22Rv1 (cell line): ENCODE measurements around the gene ALPL.

Experiments used
- H3K27ac ChIP-seq: fragments of 450-650 bp; 2 replicates; pipeline ENCODE4 v1.5.1; 2017
- CTCF ChIP-seq: fragments of 450-650 bp; IDR thresholded peaks from 2 replicates; pipeline ENCODE4 v1.5.1; 2017; ENCODE audit warnings: mild to moderate bottlenecking
- ZFX ChIP-seq: fragments of 450-650 bp; IDR thresholded peaks from 2 replicates; pipeline ENCODE4 v1.6.1; 2017; ENCODE audit warnings: antibody characterized with exemption, borderline replicate concordance

The ALPL gene

DNA sequence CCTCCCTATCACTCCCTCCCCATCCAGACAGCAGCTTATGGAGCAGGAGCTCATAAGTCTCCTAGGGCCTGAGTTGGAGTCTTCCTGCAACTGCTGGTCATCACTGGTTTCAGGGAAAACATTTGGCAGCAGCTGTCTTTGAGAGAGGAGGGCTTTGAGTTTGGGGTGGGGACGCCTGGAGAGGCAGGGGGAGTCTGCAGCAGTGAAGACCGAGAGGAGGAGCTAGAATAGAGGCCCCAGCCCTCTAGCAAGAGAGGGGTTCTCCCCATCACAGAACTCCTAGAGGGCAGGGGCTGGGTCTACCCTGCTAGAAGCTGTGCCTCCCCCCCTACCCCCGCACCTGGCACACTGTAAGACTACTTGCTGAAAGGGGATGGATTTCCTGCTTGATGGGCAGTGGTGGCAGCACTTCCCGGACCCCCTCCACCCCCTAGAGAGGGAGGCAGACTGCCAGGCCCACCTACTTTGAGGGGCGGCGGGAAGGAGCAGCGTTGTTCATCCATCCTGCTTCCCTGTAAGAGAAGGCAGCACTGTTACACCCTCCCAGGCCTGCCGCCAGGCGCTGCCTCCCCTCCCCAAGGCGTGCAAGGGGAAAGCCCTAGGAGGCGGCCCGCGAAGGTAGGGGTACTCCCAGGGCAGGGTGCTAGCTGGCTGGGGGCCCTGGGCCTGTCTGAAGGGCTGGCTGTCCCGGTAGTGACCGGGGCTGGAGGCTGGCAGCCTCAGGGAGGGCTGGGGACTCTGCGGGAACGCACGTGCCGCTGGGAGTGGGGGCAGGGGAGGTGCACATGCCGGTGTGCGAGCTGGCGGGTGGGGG, 109.5 kb downstream of the ALPL start:
- H3K27ac ChIP-seq, result no peak overlapping the region
- TF ChIP-seq CTCF, result no peak
- TF ChIP-seq ZFX, result no peak

DNA sequence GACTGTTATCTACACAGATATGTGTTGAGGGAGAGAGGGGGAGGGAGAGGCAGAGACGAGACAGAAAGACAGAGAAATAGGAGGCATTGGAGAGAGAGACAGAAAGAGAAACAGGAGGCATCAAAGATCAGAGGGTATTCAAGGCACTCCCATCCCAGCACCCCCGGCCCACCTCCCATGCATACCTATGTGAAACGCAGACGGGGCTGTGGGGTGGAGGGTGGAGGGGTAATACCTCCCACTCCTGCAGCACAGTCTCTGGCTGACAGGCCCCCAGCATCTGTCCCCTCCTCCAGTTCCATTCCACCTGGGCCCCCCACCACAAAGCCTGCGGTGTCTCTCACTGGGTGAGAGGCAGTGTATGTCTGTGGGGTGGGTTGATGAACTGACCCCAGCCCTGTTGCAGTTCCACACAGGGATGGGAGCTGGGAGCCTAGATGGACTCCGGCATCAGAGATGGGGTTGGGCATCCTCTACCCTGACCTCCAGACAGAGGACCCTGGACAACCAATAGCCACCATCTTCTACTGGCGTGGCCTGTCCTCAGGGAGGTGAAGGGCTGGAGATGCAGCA, 110.2 kb downstream of the ALPL start:
- TF ChIP-seq ZFX, result no peak
- no peak for TF ChIP-seq CTCF
- no peak overlapping the region for H3K27ac ChIP-seq

DNA sequence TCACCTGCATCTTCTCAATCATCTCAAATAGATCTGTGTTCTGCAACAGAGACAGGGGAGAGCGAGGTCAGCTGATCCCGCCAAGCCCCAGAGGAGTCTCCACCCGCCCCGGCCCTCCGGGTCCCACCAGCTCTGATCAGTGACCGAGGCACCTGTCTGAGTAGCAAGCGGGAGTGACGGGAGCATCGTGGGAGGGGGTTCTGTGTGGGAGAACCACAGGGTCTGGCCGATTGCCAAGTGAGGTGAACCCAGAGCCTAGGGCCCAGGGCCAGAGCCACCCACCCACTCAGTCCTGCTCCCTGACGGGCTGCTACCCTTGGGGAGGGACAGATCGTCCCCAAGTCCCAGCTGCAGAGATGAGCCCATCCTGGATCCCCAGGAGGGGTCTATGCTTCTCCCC, 110.8 kb downstream of the ALPL start:
- H3K27ac ChIP-seq, result peak overlapping the region; percentile 98; the same call in 1 of the 2 replicates
- TF ChIP-seq CTCF, result no peak
- TF ChIP-seq ZFX, result no peak

DNA sequence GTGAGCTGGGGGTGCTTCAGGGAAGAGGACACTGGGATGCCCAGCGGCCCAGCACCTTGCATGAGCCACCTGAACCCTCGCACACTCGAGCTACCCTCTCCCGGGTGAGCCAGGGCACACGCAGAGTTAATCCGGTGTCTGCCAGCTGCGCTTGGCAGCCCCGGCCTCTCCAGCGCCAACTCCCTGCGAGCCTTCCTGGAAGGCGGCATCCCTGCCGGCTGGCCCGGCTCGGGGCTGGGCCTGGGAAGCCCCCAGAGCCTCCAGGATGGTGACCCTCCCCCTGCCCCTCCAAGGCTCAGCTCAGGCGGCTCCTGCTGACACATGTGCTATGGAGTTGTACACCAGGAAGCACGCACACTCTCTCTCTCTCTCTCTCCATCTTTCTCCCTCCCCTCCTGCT, 111.3 kb downstream of the ALPL start:
- TF ChIP-seq CTCF (no peak), ZFX (no peak)
- H3K27ac ChIP-seq, result peak overlapping the region; percentile 98

DNA sequence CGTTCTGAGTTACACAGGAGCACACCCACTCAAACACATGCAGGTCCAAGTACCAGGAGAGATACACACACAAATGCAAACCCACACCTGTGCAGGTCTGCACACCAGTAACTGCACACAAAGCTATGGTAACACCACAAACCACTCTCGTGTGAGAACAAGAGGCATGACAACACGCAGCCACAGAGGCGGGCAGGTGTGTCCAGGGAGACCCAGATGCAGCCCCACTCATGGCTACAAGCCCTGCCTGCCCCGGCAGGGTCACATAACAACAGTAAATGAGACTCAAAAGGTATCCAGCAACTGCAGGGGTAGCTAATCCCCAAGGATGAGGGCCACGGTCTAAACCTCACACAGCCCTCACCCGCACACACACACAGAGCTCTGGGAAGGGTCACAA, 111.8 kb downstream of the ALPL start:
- peak overlapping the region; percentile 98 for H3K27ac ChIP-seq
- no peak for TF ChIP-seq ZFX
- TF ChIP-seq CTCF, result no peak

GRCh38 chr1:21621761-21622436, 112.7 kb downstream of the ALPL start:
- TF ChIP-seq CTCF, result no peak
- TF ChIP-seq ZFX, result no peak
- peak overlapping the region; percentile 98 for H3K27ac ChIP-seq
